GM10266 (cell line): ENCODE data around the gene CHD6.

ENCODE experiments used
- DNase-seq: peaks from one replicate; pipeline ENCODE4 v3.0.0; 2012; ENCODE audit errors: extremely low spot score
- TF ChIP-seq, protein P1 (sequence below): IDR thresholded peaks from 2 replicates; pipeline ENCODE4 v1.5.1; 2012; ENCODE audit warnings: mild to moderate bottlenecking, low read depth; ENCODE audit not compliant: control insufficient read depth, insufficient read depth; ENCODE audit errors: missing control alignments

Gene CHD6

DNA sequence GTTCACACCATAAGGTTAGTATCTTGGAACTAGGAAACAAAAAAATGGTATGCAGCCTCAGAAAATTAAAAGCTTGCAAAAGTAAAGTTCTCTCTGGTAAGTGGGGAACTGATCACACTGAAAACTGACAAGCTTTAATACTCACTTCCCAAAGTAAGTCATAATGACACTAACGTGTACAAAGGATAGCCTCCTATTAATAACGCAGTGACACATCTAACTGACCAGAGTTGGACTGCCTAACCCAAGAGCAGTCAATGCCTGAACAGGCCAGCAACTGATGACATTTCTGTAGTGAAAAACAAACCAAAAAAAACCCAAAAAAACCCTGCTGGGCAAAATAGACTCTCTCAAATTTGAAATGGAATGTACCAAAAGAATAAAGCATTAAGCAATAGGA, 30.7 kb downstream of the CHD6 start:
- no peak for DNase-seq
- TF ChIP-seq, protein P1, sequence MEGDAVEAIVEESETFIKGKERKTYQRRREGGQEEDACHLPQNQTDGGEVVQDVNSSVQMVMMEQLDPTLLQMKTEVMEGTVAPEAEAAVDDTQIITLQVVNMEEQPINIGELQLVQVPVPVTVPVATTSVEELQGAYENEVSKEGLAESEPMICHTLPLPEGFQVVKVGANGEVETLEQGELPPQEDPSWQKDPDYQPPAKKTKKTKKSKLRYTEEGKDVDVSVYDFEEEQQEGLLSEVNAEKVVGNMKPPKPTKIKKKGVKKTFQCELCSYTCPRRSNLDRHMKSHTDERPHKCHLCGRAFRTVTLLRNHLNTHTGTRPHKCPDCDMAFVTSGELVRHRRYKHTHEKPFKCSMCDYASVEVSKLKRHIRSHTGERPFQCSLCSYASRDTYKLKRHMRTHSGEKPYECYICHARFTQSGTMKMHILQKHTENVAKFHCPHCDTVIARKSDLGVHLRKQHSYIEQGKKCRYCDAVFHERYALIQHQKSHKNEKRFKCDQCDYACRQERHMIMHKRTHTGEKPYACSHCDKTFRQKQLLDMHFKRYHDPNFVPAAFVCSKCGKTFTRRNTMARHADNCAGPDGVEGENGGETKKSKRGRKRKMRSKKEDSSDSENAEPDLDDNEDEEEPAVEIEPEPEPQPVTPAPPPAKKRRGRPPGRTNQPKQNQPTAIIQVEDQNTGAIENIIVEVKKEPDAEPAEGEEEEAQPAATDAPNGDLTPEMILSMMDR, result no peak

DNA sequence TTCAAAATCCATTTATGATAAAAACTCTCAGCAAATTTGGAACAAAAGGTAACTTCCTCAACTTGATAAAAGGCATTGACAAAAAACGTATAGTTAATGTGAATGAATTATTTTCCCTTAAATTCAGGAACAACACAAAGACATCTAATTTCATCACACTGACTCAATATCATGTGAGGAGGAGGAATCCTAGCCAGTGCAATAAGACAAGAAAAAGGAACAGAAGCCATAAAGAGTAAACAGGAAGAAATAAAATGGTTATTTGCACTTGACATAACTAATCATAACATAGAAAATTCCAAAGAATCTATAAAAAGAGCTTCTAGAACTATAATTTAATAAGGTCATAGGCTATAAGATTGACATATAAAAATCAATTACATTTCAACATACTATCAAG, 31.4 kb downstream of the CHD6 start:
- no peak for DNase-seq
- TF ChIP-seq, protein P1, result no peak

DNA sequence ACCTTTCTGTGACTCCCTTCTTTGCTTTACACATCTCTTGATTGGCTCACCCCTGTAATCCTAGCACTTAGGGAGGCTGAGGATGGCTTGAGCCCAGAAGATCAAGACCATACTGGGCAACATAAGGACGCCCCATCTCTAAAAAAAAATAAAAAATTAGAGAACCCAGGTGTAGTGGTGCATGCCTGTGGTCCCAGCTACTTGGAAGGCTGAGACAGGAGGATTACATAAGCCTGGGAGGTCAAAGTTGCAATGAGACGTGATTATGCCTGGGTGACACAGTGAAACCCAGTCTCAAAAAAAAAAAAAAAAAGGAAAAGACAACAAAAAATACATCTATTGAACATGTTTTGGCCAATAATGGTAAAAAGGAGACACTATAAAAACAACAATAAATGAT, 37.8 kb downstream of the CHD6 start:
- no peak for DNase-seq
- TF ChIP-seq, protein P1, result no peak

DNA sequence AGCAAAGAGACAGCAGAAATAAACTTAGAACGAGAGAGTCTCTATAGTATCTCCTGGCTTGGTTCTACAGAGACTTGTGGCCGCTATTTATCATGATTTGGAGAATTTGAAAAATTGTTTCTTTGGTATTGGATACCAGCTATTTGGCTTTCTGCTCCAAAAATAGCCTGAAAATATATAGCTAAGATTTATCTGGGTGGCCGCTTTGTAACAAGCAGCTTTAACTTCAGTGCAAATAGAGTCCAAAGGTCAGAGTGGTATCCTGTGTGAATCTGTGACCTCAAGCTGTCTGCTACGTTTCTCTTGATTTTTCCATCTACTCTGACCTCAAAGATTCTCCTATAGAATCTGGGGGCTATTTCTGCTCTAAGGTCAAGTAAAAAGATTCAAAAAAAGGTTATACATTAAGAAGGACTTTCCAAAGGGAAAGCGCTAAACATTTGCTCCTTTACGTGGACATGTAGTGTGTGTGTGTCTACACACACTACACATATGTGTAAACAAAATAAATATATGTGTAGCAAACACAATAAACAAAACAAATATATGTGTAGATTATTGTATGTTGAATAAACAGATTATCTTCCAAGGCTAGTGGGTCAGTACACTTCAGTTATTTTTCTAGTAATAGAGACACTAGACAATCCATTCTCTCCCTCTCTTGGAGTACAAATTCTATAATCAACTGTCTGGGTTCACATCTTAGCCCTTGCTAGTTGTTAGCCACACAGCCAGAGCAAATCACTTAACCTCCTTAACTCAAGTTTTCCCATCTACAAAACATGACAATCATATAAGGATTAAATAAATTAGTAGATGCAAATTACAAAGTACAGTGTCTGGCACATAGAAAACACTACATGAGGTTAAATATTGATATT, 40.8 kb downstream of the CHD6 start:
- no peak for DNase-seq
- TF ChIP-seq, protein P1, result no peak

DNA sequence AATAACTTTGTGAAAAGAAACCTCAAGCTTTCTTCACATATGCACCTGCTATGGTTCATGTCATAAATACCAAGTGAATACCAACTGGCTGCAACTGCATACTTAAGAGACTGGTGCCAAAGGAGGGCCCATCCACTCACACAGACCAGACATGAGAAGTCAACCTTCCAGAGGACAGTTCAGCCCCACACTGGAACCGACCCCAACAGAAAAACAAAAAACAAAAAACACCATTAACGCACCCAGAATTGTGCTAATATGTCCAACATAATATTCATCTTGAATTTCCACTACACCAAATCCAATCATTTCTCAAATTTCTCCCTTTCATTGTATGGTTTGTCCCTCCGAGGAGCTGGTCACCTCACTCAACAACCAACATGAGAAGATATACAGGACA, 42.8 kb downstream of the CHD6 start:
- TF ChIP-seq, protein P1, result no peak
- no peak for DNase-seq

DNA sequence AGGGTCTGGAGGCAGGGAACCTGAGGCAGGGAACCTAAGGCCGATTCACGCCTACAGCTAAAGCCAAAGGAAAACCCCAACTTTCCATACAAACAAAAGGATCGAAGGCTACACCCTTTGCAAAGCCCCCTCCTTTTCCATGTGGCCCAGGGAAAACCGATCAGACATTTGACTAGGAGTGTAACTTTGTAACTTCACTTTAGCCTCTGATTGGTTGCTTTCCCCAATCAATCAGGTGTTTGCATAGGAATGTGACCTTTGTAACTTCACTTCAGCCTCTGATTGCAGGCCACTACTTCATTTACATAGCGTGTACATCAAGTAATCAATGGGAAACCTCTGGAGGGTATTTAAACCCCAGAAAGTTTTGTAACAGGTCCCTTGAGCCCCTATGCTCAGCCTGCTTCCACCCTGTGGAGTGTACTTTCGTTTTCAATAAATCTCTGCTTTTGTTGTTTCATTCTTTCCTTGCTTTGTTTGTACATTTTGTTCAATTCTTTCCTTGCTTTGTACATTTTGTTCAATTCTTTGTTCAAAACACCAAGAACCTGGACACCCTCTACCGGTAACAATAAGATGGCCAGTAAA, 43.3 kb downstream of the CHD6 start:
- TF ChIP-seq, protein P1, result no peak
- DNase-seq, result no peak

DNA sequence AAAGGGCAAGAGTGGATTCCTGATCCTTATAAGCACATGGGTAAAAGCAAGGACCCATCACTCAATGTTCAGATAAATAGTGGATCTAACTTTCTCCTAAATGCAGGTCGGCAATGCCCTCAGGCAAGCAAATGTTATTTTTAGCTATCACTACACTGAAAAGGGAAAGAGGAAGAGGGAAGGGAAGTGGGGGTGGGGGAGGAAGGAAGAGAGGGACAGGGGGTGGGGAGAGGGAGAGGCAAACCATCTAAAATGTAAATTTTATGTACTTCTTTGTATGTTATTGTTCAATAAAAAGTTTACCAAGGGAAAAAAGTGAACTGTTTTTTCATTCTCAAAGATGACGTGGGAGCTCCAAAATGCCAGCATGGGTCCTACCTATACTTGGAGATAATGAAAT, 44.2 kb downstream of the CHD6 start:
- DNase-seq, result no peak
- TF ChIP-seq, protein P1, result no peak
